GM06990 (cell line): ENCODE data around the gene NF2.

ENCODE experiments used
- DNase-seq: peaks from one replicate; pipeline ENCODE4 v3.0.0-alpha.2; 2011; ENCODE audit not compliant: insufficient read length; ENCODE audit errors: extremely low read depth
- H3K27me3 ChIP-seq: replicated peaks from 2 replicates; pipeline ENCODE4 v1.6.0; 2011; ENCODE audit warnings: low read length; ENCODE audit not compliant: control insufficient read depth, insufficient read depth
- H3K36me3 ChIP-seq: 2 replicates; pipeline ENCODE4 v1.5.1; 2011; ENCODE audit warnings: low read length; ENCODE audit not compliant: control insufficient read depth, insufficient read depth
- H3K4me3 ChIP-seq: replicated peaks from 2 replicates; pipeline ENCODE4 v1.5.1; 2011; ENCODE audit warnings: low read depth, mild to moderate bottlenecking, control low read depth, low read length
- CTCF ChIP-seq: IDR thresholded peaks from 2 replicates; pipeline ENCODE4 v1.5.1; 2011; ENCODE audit warnings: low read length, control low read depth, mild to moderate bottlenecking, inconsistent platforms; ENCODE audit not compliant: insufficient read depth, poor library complexity, severe bottlenecking

NF2 gene

GRCh38 chr22:29715705-29716104 is 112.3 kb downstream of the NF2 start:
- Histone ChIP-seq H3K27me3 (peaks cover 4% of the 10 kb centered on the region), H3K36me3 (no peaks in the 10 kb centered on the region), H3K4me3 (no peak overlapping the region)
- no peak for DNase-seq
- no peak for TF ChIP-seq CTCF

GRCh38 chr22:29716814-29717545 is 113.5 kb downstream of the NF2 start:
- Histone ChIP-seq H3K27me3 (peaks cover 4% of the 10 kb centered on the region), H3K4me3 (no peak overlapping the region), H3K36me3 (no peaks in the 10 kb centered on the region)
- TF ChIP-seq CTCF: no peak
- no peak for DNase-seq

- no peak for DNase-seq
- TF ChIP-seq CTCF: no peak
- Histone ChIP-seq H3K36me3 (no peaks in the 10 kb centered on the region), H3K4me3 (no peak overlapping the region), H3K27me3 (peaks cover 4% of the 10 kb centered on the region)
These were observed 114.4 kb downstream of the NF2 start for GRCh38 chr22:29717789-29718188.

GRCh38 chr22:29718949-29719898 is 115.8 kb downstream of the NF2 start:
- H3K4me3 ChIP-seq: no peak overlapping the region
- no peaks in the 10 kb centered on the region for H3K36me3 ChIP-seq
- DNase-seq: no peak
- H3K27me3 ChIP-seq: peaks cover 4% of the 10 kb centered on the region
- TF ChIP-seq CTCF: no peak

GRCh38 chr22:29719899-29720645 is 116.6 kb downstream of the NF2 start, which contains the start of gene CABP7:
Gene CABP7, plus strand, starts transcription at chr22:29720003. Its CDS starts 422 bp downstream, at chr22:29720425.
- Histone ChIP-seq H3K36me3 (no peaks in the 10 kb centered on the region), H3K27me3 (peaks cover 4% of the 10 kb centered on the region), H3K4me3 (no peak within 1 kb of the TSS)
- no peak for DNase-seq
- no peak for TF ChIP-seq CTCF
